ENCODE measurements around the gene SEMA4C.

SEMA4C gene

GRCh38 chr2:96844405-96844808 is 25.5 kb downstream of the SEMA4C start:
- FAIRE-seq: no peak
- TF ChIP-seq POLR2A (IDR thresholded peaks at IDR 0.05; ENCODE audit: low read depth, low read length): no peak
- TF ChIP-seq POLR2AphosphoS5 (IDR thresholded peaks at IDR 0.05; ENCODE audit: low read depth, low read length): no peak
- TF ChIP-seq TAF1 (IDR thresholded peaks at IDR 0.05; ENCODE audit: borderline replicate concordance, low read depth, low read length): no peak
- no peak for DNase-seq (ENCODE audit: insufficient read length)

DNA sequence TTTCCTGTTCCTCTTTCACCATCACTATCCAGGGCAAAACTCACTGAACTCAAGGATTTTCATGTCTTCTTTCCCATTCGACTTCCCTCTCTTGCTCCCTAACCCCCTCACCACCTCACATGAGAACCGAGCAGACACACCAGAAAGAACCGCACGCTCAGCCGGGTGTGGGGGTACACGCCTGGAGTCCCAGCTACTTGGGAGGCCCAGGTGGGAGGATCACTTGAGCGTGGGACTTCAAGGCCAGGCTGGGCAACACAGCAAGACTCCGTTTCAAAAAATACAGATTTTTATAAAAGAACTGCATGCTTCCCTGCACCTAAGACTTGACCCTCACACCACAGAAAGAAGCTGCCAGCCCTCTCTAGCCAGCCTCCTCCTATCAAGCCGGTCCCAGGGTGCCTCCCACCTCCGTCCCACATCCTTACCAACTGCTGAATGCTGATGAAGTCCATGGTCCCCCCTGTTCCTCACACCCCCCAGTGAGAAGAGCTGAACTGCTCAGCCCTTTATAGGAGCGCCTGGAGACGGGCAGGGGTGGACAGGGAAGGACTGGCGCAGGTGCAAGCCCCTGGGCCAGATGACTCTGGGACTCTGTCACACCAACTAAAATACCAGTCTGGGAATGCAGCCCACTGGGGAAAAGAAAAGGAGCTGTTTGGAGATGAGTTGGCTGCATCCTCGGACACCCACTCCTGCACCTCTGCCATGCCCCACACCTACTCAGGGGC is 26.2 kb downstream of the SEMA4C start, which contains the start of gene ANKRD23:
TSS of gene ANKRD23 (minus strand) at position 484 of the 731 bp plus-strand sequence. CDS start at position 455, 29 bp downstream.
- FAIRE-seq: no peak
- DNase-seq (ENCODE audit: insufficient read length): no peak
- TF ChIP-seq POLR2A (IDR thresholded peaks at IDR 0.05; ENCODE audit: low read depth, low read length) (no peak), TAF1 (IDR thresholded peaks at IDR 0.05; ENCODE audit: borderline replicate concordance, low read depth, low read length) (no peak), POLR2AphosphoS5 (IDR thresholded peaks at IDR 0.05; ENCODE audit: low read depth, low read length) (no peak)

DNA sequence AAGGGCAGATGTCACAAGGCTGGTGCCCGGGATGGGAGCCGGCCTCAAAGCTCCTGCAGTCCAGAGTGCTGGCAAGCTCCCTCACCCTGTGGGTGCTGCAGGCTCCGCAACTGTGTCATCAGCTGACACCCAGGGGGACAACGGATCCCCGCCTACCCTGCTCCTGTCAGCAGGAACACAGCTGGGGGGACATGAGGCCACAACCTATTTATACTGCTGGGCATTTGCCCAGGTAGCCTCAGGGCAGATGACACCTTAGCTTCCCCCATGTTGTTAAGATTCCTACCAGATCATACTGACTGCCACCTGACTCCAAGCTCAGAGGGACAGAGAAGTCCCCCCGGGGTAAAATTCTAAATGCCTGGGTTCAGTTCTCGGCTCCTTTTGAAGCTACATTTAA is 27.3 kb downstream of the SEMA4C start:
- TF ChIP-seq POLR2A (IDR thresholded peaks at IDR 0.05; ENCODE audit: low read depth, low read length): no peak
- TF ChIP-seq POLR2AphosphoS5 (IDR thresholded peaks at IDR 0.05; ENCODE audit: low read depth, low read length): no peak
- TF ChIP-seq TAF1 (IDR thresholded peaks at IDR 0.05; ENCODE audit: borderline replicate concordance, low read depth, low read length): no peak
- FAIRE-seq (no peak), DNase-seq (ENCODE audit: insufficient read length) (no peak)

DNA sequence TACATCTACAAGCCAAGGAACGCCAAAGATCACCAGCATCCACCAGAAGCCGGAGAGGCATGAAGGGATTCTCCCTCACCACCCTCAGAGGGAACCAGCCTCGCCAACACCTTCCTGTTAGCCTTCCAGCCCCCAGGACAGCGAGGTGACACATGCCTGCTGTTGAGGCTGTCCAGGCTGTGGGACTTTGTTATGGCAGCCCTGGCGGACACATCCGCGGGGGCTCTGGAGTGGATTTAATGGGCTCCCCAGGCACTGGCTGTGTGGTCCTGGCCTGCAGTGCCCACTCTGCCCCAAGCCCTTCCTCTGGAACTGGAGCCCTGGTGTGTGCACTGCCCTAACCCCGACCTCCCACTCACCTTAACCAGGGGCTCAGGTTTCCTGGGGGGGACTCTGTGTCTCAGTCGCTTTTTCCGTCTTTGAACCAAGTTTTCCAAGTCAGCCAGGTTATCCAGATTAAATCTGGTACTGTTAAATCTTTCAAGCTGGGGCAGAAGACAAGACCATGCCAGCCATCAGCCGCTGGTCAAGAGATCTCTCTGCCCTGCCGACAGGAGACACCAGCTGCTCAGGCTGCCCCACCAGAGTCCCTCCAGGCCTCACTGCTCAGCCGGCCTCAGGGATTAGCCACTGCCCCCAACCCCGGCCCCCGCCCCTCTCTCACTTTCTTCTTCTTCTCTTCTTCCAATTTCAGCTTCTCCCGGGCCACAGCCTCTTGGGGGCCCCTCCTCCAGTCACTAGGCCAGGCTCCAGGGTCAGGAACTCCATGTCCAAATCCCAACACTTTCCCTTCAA is 28.0 kb downstream of the SEMA4C start:
- no peak for TF ChIP-seq POLR2AphosphoS5 (IDR thresholded peaks at IDR 0.05; ENCODE audit: low read depth, low read length)
- TF ChIP-seq TAF1 (IDR thresholded peaks at IDR 0.05; ENCODE audit: borderline replicate concordance, low read depth, low read length): no peak
- TF ChIP-seq POLR2A (IDR thresholded peaks at IDR 0.05; ENCODE audit: low read depth, low read length): no peak
- FAIRE-seq: no peak

GRCh38 chr2:96839875-96840850 is 29.7 kb downstream of the SEMA4C start:
- no peak for TF ChIP-seq POLR2AphosphoS5 (IDR thresholded peaks at IDR 0.05; ENCODE audit: low read depth, low read length)
- no peak for TF ChIP-seq TAF1 (IDR thresholded peaks at IDR 0.05; ENCODE audit: borderline replicate concordance, low read depth, low read length)
- TF ChIP-seq POLR2A (IDR thresholded peaks at IDR 0.05; ENCODE audit: low read depth, low read length): no peak
- no peak for FAIRE-seq

More for the DNA sequence above, 28.0 kb downstream of the SEMA4C start:
- no peak for DNase-seq (ENCODE audit: insufficient read length)

DNA sequence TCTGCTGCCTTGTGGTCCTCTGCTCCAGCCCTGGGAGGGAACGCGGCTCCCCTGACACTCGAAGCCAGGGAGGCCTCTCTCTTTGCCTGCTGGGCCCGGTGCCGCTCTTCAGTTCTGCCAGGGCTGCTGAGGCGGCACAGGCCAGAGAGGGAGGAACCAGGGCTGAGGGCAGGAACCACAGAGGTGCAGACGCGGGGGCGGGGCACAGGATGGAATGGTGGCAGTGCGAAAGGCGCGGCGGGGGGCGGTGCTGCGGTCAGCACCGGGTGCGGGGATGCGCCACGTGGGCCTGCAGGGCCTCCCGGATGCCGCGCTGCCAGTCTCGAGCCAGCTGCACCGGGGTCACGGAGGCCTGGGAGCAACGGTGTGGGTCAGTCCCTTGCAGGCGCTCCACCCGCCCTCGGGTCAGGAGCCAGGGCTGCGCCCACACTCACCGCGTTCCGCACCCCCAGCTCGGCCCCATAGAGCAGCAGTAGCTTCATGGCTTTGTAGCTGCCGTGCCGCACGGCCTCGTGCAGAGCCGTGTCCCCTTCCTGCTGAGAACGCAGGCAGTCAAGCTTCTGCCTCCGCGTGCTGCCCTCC is 30.5 kb downstream of the SEMA4C start:
- peak; percentile 9 for FAIRE-seq
- TF ChIP-seq POLR2AphosphoS5 (IDR thresholded peaks at IDR 0.05; ENCODE audit: low read depth, low read length) (no peak), POLR2A (IDR thresholded peaks at IDR 0.05; ENCODE audit: low read depth, low read length) (no peak), TAF1 (IDR thresholded peaks at IDR 0.05; ENCODE audit: borderline replicate concordance, low read depth, low read length) (no peak)
- no peak for DNase-seq (ENCODE audit: insufficient read length)

More at GRCh38 chr2:96839875-96840850, 29.7 kb downstream of the SEMA4C start:
- no peak for DNase-seq (ENCODE audit: insufficient read length)

DNA sequence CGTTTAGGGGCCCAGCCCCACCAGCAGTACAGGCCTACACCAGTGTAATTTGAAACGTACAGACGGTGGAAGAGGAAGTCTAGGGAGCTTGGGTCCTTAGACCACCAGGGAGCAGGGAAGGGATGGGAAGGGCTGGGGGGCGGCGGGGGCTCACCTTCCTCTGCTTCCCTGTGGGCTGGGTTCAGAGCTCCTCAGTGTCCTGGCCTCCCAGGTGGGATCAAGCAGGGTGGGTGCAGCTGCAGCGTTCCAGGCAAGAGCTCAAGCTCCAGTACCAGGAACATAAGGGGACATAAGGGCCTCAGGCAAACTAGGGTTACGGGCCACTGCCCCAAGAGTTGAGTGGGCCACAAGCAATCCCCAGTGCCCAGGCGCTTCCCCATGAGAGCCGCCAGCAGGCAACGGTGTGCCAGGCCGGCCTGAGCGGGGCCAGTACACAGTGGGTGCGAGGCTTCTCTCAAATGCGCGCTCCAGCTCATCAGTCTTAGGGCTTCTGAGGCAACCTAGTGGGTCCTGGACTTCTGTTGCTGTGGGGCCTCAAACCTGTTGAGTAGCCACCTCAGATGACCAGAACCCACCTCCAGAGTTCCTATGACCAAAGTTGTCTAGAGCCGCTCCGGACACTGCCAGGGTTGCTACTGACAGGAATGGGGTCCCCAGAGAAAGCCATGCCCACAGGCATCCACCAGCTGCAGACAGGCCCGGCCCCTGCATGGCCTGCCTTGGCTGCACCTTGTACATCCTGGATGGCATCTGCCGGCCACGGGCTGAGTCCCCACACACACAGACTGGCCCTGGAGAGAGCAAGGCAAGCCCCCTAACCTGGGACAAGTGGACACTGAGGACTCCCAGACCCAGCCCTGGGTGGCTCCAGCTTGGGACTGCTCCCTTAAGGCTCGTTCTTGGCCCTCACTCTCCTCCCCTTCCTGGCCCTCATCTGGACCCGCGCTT is 31.3 kb downstream of the SEMA4C start:
- no peak for FAIRE-seq
- DNase-seq (ENCODE audit: insufficient read length): no peak
- TF ChIP-seq POLR2AphosphoS5 (IDR thresholded peaks at IDR 0.05; ENCODE audit: low read depth, low read length): no peak
- TF ChIP-seq TAF1 (IDR thresholded peaks at IDR 0.05; ENCODE audit: borderline replicate concordance, low read depth, low read length): no peak
- TF ChIP-seq POLR2A (IDR thresholded peaks at IDR 0.05; ENCODE audit: low read depth, low read length): no peak

GRCh38 chr2:96837575-96837974 is 32.3 kb downstream of the SEMA4C start:
- FAIRE-seq: no peak
- TF ChIP-seq POLR2A (IDR thresholded peaks at IDR 0.05; ENCODE audit: low read depth, low read length) (no peak), POLR2AphosphoS5 (IDR thresholded peaks at IDR 0.05; ENCODE audit: low read depth, low read length) (no peak), TAF1 (IDR thresholded peaks at IDR 0.05; ENCODE audit: borderline replicate concordance, low read depth, low read length) (no peak)
- no peak for DNase-seq (ENCODE audit: insufficient read length)

DNA sequence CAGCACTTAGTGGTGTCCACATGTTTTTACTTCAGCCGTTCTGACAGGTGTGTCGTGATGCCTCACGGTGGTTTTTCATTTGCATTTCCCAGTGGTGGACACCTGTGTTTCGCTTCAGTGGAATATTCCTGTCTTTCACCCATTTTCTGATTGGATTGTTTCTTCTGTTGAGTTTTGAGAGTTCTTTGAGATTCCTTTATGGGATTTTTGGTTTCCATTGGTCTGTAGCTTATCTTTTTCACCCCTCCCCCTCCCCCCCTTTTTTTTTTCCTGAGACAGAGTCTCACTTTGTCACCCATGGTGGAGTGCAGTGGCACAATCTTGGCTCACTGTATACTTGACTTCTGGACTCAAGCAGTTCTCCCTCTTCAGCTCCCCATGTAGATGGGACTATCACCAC is 34.0 kb downstream of the SEMA4C start:
- no peak for FAIRE-seq
- TF ChIP-seq POLR2AphosphoS5 (IDR thresholded peaks at IDR 0.05; ENCODE audit: low read depth, low read length) (no peak), POLR2A (IDR thresholded peaks at IDR 0.05; ENCODE audit: low read depth, low read length) (no peak), TAF1 (IDR thresholded peaks at IDR 0.05; ENCODE audit: borderline replicate concordance, low read depth, low read length) (no peak)
- no peak for DNase-seq (ENCODE audit: insufficient read length)
